ENCODE data around the gene STUB1.

Gene STUB1

DNA sequence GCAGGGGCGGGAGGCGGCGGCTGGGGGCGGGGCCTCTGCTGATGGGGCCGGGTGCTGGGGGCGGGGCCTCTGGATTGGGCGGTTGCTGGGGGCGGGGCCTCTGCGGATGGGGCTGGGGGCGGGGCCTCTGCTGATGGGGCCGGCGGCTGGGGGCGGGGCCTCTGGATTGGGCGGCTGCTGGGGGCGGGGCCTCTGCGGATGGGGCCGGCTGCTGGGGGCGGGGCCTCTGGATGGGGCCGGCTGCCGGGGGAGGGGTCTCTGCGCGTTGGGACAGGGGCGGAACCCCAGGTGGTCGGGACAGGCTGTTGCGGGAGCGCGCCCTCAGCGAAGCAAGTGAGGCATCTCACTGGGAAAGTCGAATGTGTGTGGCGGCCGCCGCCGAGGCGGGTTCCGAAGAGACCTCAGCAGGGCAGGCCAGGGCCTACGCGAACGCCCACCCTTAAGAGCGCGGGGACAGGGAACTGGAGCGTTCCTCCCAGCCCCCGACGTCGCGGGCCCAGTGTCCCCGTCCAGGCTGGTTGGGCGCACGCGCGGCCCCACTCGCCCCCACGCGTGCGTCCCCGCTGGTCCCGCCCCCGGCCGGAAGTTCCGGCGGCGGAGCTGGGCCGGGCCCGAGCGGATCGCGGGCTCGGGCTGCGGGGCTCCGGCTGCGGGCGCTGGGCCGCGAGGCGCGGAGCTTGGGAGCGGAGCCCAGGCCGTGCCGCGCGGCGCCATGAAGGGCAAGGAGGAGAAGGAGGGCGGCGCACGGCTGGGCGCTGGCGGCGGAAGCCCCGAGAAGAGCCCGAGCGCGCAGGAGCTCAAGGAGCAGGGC, at the start of gene STUB1:
Gene STUB1, plus strand, starts transcription at position 597 of the 811 bp plus-strand sequence. Its CDS starts 116 bp downstream, at position 713.
- Histone ChIP-seq H3K27me3 (ENCODE audit: low read depth, low read length) (no peaks in the 10 kb centered on the region), H3K27ac (ENCODE audit: low read length) (no peak within 1 kb of the TSS), H3K9me3 (ENCODE audit: control insufficient read depth in 1 of 2, low read length in 2 of 2) (no peaks in the 10 kb centered on the region), H3K4me1 (ENCODE audit: control insufficient read depth in 1 of 2, insufficient read depth in 2 of 2, low read length in 2 of 2) (peaks cover 7 to 47% of the 10 kb centered on the region in 2 donors), H3K4me3 (ENCODE audit: low read depth in 1 of 2, low read length in 2 of 2) (peak within 1 kb of the TSS; percentile 68 to 85), H3K36me3 (ENCODE audit: control insufficient read depth in 1 of 2, insufficient read depth in 2 of 2, low read length in 2 of 2) (peaks cover 5 to 17% of the 10 kb centered on the region in 2 donors)

DNA sequence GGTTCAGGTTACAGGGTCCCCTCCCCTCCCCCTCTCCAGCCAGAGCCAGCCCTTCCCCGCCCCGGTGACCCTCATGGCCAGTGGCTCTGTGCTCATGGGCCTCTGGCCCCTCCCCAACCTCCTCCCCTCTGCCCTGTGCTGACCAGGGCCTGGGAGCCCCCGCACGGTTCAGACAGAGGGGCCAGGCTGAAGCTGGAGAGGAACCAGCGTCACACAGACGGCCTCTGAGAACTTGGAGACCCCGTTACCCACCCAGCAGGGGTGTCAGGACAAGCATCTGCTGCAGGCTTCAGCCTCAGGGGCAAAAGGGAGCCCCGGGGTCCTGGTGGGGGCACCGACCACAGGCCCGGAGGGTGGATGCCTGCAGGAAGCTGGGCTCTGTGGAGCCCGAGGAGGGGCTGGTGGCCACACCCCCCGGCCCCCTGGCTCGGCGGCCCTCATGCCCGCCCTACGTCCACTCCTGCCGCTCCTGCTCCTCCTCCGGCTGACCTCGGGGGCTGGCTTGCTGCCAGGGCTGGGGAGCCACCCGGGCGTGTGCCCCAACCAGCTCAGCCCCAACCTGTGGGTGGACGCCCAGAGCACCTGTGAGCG, 49.3 kb upstream of the STUB1 start, which contains the start of gene WFIKKN1:
Gene WFIKKN1, plus strand, starts transcription at position 171 of the 591 bp plus-strand sequence. Its CDS starts 269 bp downstream, at position 440.
- H3K36me3 ChIP-seq (ENCODE audit: control insufficient read depth in 1 of 2, insufficient read depth in 2 of 2, low read length in 2 of 2): peaks cover 0 to 41% of the 10 kb centered on the region in 2 donors
- H3K27ac ChIP-seq (ENCODE audit: low read length): no peak within 1 kb of the TSS
- H3K4me3 ChIP-seq (ENCODE audit: low read depth in 1 of 2, low read length in 2 of 2): no peak within 1 kb of the TSS
- H3K9me3 ChIP-seq (ENCODE audit: control insufficient read depth in 1 of 2, low read length in 2 of 2): no peaks in the 10 kb centered on the region
- H3K4me1 ChIP-seq (ENCODE audit: control insufficient read depth in 1 of 2, insufficient read depth in 2 of 2, low read length in 2 of 2): peaks cover 0 to 37% of the 10 kb centered on the region in 2 donors
- no peaks in the 10 kb centered on the region for H3K27me3 ChIP-seq (ENCODE audit: low read depth, low read length)

- H3K4me1 ChIP-seq (ENCODE audit: control insufficient read depth in 1 of 2, insufficient read depth in 2 of 2, low read length in 2 of 2): peaks cover 0 to 37% of the 10 kb centered on the region in 2 donors
- no peak overlapping the region for H3K4me3 ChIP-seq (ENCODE audit: low read depth in 1 of 2, low read length in 2 of 2)
- no peaks in the 10 kb centered on the region for H3K27me3 ChIP-seq (ENCODE audit: low read depth, low read length)
- H3K27ac ChIP-seq (ENCODE audit: low read length): no peak overlapping the region
- H3K9me3 ChIP-seq (ENCODE audit: control insufficient read depth in 1 of 2, low read length in 2 of 2): no peaks in the 10 kb centered on the region
- peaks cover 0 to 33% of the 10 kb centered on the region in 2 donors for H3K36me3 ChIP-seq (ENCODE audit: control insufficient read depth in 1 of 2, insufficient read depth in 2 of 2, low read length in 2 of 2)
Measured at GRCh38 chr16:631808-632358, 48.3 kb upstream of the STUB1 start.

GRCh38 chr16:632486-633335, 47.5 kb upstream of the STUB1 start:
- Histone ChIP-seq H3K27ac (ENCODE audit: low read length) (no peak overlapping the region), H3K36me3 (ENCODE audit: control insufficient read depth in 1 of 2, insufficient read depth in 2 of 2, low read length in 2 of 2) (peaks cover 0 to 27% of the 10 kb centered on the region in 2 donors), H3K27me3 (ENCODE audit: low read depth, low read length) (no peaks in the 10 kb centered on the region), H3K4me1 (ENCODE audit: control insufficient read depth in 1 of 2, insufficient read depth in 2 of 2, low read length in 2 of 2) (peaks cover 0 to 43% of the 10 kb centered on the region in 2 donors), H3K4me3 (ENCODE audit: low read depth in 1 of 2, low read length in 2 of 2) (no peak overlapping the region), H3K9me3 (ENCODE audit: control insufficient read depth in 1 of 2, low read length in 2 of 2) (no peaks in the 10 kb centered on the region)

DNA sequence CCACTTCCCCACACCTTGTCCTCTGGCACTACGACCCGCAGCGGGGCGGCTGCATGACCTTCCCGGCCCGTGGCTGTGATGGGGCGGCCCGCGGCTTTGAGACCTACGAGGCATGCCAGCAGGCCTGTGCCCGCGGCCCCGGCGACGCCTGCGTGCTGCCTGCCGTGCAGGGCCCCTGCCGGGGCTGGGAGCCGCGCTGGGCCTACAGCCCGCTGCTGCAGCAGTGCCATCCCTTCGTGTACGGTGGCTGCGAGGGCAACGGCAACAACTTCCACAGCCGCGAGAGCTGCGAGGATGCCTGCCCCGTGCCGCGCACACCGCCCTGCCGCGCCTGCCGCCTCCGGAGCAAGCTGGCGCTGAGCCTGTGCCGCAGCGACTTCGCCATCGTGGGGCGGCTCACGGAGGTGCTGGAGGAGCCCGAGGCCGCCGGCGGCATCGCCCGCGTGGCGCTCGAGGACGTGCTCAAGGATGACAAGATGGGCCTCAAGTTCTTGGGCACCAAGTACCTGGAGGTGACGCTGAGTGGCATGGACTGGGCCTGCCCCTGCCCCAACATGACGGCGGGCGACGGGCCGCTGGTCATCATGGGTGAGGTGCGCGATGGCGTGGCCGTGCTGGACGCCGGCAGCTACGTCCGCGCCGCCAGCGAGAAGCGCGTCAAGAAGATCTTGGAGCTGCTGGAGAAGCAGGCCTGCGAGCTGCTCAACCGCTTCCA, 46.7 kb upstream of the STUB1 start:
- Histone ChIP-seq H3K4me1 (ENCODE audit: control insufficient read depth in 1 of 2, insufficient read depth in 2 of 2, low read length in 2 of 2) (peaks cover 0 to 48% of the 10 kb centered on the region in 2 donors), H3K27ac (ENCODE audit: low read length) (no peak overlapping the region), H3K9me3 (ENCODE audit: control insufficient read depth in 1 of 2, low read length in 2 of 2) (no peaks in the 10 kb centered on the region), H3K4me3 (ENCODE audit: low read depth in 1 of 2, low read length in 2 of 2) (no peak overlapping the region), H3K27me3 (ENCODE audit: low read depth, low read length) (no peaks in the 10 kb centered on the region), H3K36me3 (ENCODE audit: control insufficient read depth in 1 of 2, insufficient read depth in 2 of 2, low read length in 2 of 2) (peaks cover 0 to 20% of the 10 kb centered on the region in 2 donors)

DNA sequence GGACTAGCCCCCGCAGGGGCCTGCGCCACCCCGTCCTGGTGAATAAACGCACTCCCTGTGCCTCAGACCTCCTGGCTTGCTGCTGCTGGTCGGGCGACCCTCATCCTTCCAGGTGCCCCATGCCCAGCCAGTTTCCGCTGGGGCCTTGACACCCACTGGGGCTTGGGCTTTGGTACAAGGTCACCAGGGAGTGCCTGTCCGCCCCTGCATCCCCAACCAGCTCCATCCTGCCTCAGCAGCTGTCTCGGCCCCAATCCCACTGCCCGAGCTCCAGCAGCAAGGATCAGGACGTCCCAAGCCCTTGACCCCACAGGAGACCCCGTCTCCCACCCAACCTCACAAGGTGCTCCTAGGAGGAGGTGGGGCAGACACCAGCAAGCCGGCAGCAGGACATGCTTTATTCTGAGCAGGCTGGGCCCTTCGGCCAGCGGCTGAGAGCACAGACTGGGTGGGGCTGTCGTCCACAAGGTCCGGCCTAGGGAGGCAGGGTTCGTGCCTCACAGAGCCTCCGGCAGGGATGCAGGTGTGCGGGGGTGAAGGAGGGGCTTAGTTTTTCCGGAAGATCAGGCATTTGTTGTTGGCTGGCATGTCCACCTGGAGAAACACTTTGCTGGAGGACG, 46.0 kb upstream of the STUB1 start:
- H3K4me1 ChIP-seq (ENCODE audit: control insufficient read depth in 1 of 2, insufficient read depth in 2 of 2, low read length in 2 of 2): peaks cover 0 to 48% of the 10 kb centered on the region in 2 donors
- H3K27me3 ChIP-seq (ENCODE audit: low read depth, low read length): no peaks in the 10 kb centered on the region
- no peaks in the 10 kb centered on the region for H3K9me3 ChIP-seq (ENCODE audit: control insufficient read depth in 1 of 2, low read length in 2 of 2)
- no peak overlapping the region for H3K4me3 ChIP-seq (ENCODE audit: low read depth in 1 of 2, low read length in 2 of 2)
- H3K27ac ChIP-seq (ENCODE audit: low read length): no peak overlapping the region
- peaks cover 0 to 16% of the 10 kb centered on the region in 2 donors for H3K36me3 ChIP-seq (ENCODE audit: control insufficient read depth in 1 of 2, insufficient read depth in 2 of 2, low read length in 2 of 2)

DNA sequence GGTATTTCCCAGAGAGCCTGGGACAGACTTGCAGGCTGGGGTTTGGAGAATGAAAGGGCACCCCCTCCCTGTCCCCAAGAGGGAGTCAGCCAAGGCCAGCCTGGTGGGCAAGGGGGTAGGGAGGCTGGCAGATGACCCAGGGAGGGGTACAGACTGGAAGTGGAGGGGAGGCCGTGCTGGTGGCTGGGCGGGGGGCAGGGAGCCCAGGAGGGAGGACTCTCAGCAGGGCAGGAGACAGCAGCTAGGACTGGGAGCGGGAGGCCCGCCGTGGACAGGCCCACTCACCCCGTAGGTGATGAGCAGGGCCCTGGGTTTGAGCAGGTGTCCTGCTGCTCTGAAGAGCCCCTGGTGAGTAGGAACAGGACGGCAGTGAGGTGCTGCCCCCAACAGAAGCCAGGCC, 45.2 kb upstream of the STUB1 start:
- Histone ChIP-seq H3K27me3 (ENCODE audit: low read depth, low read length) (no peaks in the 10 kb centered on the region), H3K27ac (ENCODE audit: low read length) (no peak overlapping the region), H3K9me3 (ENCODE audit: control insufficient read depth in 1 of 2, low read length in 2 of 2) (no peaks in the 10 kb centered on the region), H3K4me3 (ENCODE audit: low read depth in 1 of 2, low read length in 2 of 2) (peak overlapping the region in 1 of 2 donors; percentile 97), H3K36me3 (ENCODE audit: control insufficient read depth in 1 of 2, insufficient read depth in 2 of 2, low read length in 2 of 2) (peaks cover 0 to 16% of the 10 kb centered on the region in 2 donors), H3K4me1 (ENCODE audit: control insufficient read depth in 1 of 2, insufficient read depth in 2 of 2, low read length in 2 of 2) (peaks cover 0 to 43% of the 10 kb centered on the region in 2 donors)

DNA sequence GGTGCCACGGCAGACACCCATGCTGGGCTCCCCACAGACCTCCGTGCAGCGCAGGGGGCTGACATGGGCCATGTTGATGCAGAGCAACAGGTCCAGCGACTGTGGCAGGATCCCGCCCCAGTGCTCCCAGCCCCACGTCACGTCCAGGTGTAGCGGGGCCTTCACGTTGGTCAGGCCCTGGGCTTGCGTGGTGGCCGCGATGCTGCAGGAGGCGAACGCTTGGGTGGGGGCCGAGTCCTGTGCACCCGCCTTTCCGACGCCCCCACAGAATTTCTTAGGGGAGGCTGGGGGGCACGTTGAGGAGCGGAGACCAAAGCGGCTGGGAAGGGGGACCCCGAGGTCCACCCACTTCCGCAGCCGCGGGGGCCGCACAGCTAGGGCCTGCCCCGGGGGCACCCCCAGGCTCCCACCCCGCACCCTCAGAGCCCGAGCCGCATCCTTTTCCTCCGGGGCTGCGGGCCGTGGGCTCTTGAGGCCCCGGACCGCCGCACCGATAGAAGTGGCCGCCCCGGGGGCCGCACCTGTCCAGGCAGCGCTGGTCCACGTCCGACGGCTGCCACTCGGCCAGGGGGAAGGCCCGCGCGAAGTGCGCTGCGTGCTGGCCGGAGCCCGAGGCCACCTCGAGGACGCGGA, 44.5 kb upstream of the STUB1 start:
- Histone ChIP-seq H3K4me1 (ENCODE audit: control insufficient read depth in 1 of 2, insufficient read depth in 2 of 2, low read length in 2 of 2) (peaks cover 0 to 36% of the 10 kb centered on the region in 2 donors), H3K4me3 (ENCODE audit: low read depth in 1 of 2, low read length in 2 of 2) (peak overlapping the region; percentile 74 to 97), H3K27me3 (ENCODE audit: low read depth, low read length) (no peaks in the 10 kb centered on the region), H3K27ac (ENCODE audit: low read length) (no peak overlapping the region), H3K36me3 (ENCODE audit: control insufficient read depth in 1 of 2, insufficient read depth in 2 of 2, low read length in 2 of 2) (peaks cover 0 to 16% of the 10 kb centered on the region in 2 donors), H3K9me3 (ENCODE audit: control insufficient read depth in 1 of 2, low read length in 2 of 2) (no peaks in the 10 kb centered on the region)

- H3K4me3 ChIP-seq (ENCODE audit: low read depth in 1 of 2, low read length in 2 of 2): peak within 1 kb of the TSS; percentile 74 to 97
- no peaks in the 10 kb centered on the region for H3K9me3 ChIP-seq (ENCODE audit: control insufficient read depth in 1 of 2, low read length in 2 of 2)
- H3K27me3 ChIP-seq (ENCODE audit: low read depth, low read length): no peaks in the 10 kb centered on the region
- peaks cover 0 to 36% of the 10 kb centered on the region in 2 donors for H3K4me1 ChIP-seq (ENCODE audit: control insufficient read depth in 1 of 2, insufficient read depth in 2 of 2, low read length in 2 of 2)
- H3K36me3 ChIP-seq (ENCODE audit: control insufficient read depth in 1 of 2, insufficient read depth in 2 of 2, low read length in 2 of 2): peaks cover 0 to 16% of the 10 kb centered on the region in 2 donors
- H3K27ac ChIP-seq (ENCODE audit: low read length): peak within 1 kb of the TSS; percentile 92
Measured at GRCh38 chr16:636206-637080, 43.8 kb upstream of the STUB1 start, which contains the start of gene METTL26. METTL26 (minus strand) TSS chr16:636305; CDS start chr16:636290, 15 bp downstream.
